Endothelial cell of umbilical vein (primary cell): ENCODE results near the gene ASPHD1. TPM values are rescaled to one million over a fixed set of nuclear protein-coding genes. Genes with fewer than 3 reads are reported as not detected.

Source experiments
- BruUV-seq: library from RNA; stranded (reverse); fragments of 400-500 nt; replicated peaks from 2 replicates; lab custom pipeline; 2021; lab: Mats Ljungman, UMichigan
- CTCF ChIA-PET: fragments of 300-600, 350-600 bp; sonication (Branson Sonifier 250); formaldehyde crosslinking; loops from one replicate; lab custom pipeline; 2021; ENCODE audit warnings: antibody characterized with exemption, inconsistent platforms; lab: Charles Lee
- POLR2A ChIA-PET: fragments of 300-600, 350-600 bp; sonication (Branson Sonifier 250); formaldehyde crosslinking; loops from one replicate; lab custom pipeline; 2021; ENCODE audit warnings: antibody characterized with exemption, inconsistent platforms; lab: Charles Lee
- DNase-seq: peaks from one replicate; pipeline ENCODE4 v3.0.0-alpha.2; 2011; ENCODE audit warnings: low read depth, low spot score
- FAIRE-seq: peaks from 2 replicates; lab custom pipeline; 2011; peaks lifted over from hg19 to GRCh38; lab: Jason Lieb, UNC
- H2AFZ ChIP-seq: 2 replicates; pipeline ENCODE4 v1.6.0; 2012; ENCODE audit warnings: low read depth, low read length, control low read depth, inconsistent platforms
- H3K27ac ChIP-seq: 2 replicates; pipeline ENCODE4 v1.5.1; 2011; ENCODE audit warnings: low read depth, mild to moderate bottlenecking, control low read depth, low read length, moderate library complexity; ENCODE audit not compliant: insufficient read depth
- H3K27me3 ChIP-seq, 2 experiments: 2 replicates each; pipeline versions ENCODE4 v1.6.0 to v1.6.1; 2011; ENCODE audit warnings: low read length in 2 of 2, mixed read lengths in 1 of 2; ENCODE audit not compliant: control insufficient read depth in 2 of 2, insufficient read depth in 2 of 2
- H3K36me3 ChIP-seq, 2 experiments: 2 replicates in 1 of 2; 3 replicates in 1 of 2; pipeline ENCODE4 v1.5.1; 2011; ENCODE audit warnings: low read length in 2 of 2, mild to moderate bottlenecking in 1 of 2, moderate library complexity in 1 of 2; ENCODE audit not compliant: control insufficient read depth in 2 of 2, insufficient read depth in 2 of 2; ENCODE audit errors: extremely low read depth in 1 of 2
- H3K4me1 ChIP-seq: 3 replicates; pipeline ENCODE4 v1.5.1; 2011; ENCODE audit warnings: mild to moderate bottlenecking, low read length; ENCODE audit not compliant: control insufficient read depth, insufficient read depth; ENCODE audit errors: extremely low read depth
- H3K4me2 ChIP-seq: 2 replicates; pipeline ENCODE4 v1.6.1; 2011; ENCODE audit warnings: low read length, control low read depth, mixed read lengths; ENCODE audit not compliant: insufficient read depth
- H3K4me3 ChIP-seq, 3 experiments: fragments of 200-600 bp in 1 of 3; sonication (generic), shearing (Covaris generic) in 1 of 3; replicated peaks in 1 of 3; 2 replicates each; pipeline ENCODE4 v1.5.1; 2011 to 2016; ENCODE audit warnings: control low read depth in 3 of 3, low read length in 3 of 3, mild to moderate bottlenecking in 2 of 3, inconsistent platforms in 1 of 3, low read depth in 1 of 3, moderate library complexity in 1 of 3; ENCODE audit not compliant: insufficient read depth in 1 of 3
- H3K79me2 ChIP-seq: 2 replicates; pipeline ENCODE4 v1.6.0; 2012; ENCODE audit warnings: low read length, inconsistent platforms; ENCODE audit not compliant: control insufficient read depth, insufficient read depth
- H3K9ac ChIP-seq: replicated peaks from 2 replicates; pipeline ENCODE3; 2011; ENCODE audit warnings: low read length, control low read depth; ENCODE audit not compliant: insufficient read depth; ENCODE audit errors: extremely low read depth
- H3K9me1 ChIP-seq: replicated peaks from 3 replicates; pipeline ENCODE4 v1.6.0; 2011; ENCODE audit warnings: mild to moderate bottlenecking, low read length; ENCODE audit not compliant: control insufficient read depth, insufficient read depth; ENCODE audit errors: extremely low read depth
- H3K9me3 ChIP-seq: replicated peaks from 2 replicates; pipeline ENCODE4 v1.5.1; 2012; ENCODE audit warnings: low read length, inconsistent platforms; ENCODE audit not compliant: control insufficient read depth, insufficient read depth
- H4K20me1 ChIP-seq: replicated peaks from 2 replicates; pipeline ENCODE3; 2011; ENCODE audit warnings: mild to moderate bottlenecking, low read length; ENCODE audit not compliant: control insufficient read depth, insufficient read depth; ENCODE audit errors: extremely low read depth
- EZH2 ChIP-seq: IDR thresholded peaks from 2 replicates; pipeline ENCODE4 v1.6.1; 2012; ENCODE audit warnings: borderline replicate concordance, low read depth, mild to moderate bottlenecking, moderate library complexity, low read length, inconsistent platforms; ENCODE audit not compliant: severe bottlenecking
- GATA2 ChIP-seq: IDR thresholded peaks from 2 replicates; pipeline ENCODE4 v1.7.0; 2011; ENCODE audit warnings: low read depth, mild to moderate bottlenecking, moderate library complexity, mixed read lengths, low read length; ENCODE audit not compliant: insufficient read length, insufficient read depth
- JUN ChIP-seq: IDR thresholded peaks from 2 replicates; pipeline ENCODE4 v1.6.1; 2011; ENCODE audit warnings: borderline replicate concordance, low read depth; ENCODE audit not compliant: insufficient read length, insufficient read depth
- MYC ChIP-seq: IDR thresholded peaks from one replicate; pipeline ENCODE4 v1.6.1; 2011; ENCODE audit warnings: mild to moderate bottlenecking, low read depth, low read length
- POLR2AphosphoS5 ChIP-seq: IDR thresholded peaks from 2 replicates; pipeline ENCODE4 v1.6.1; 2012; ENCODE audit warnings: low read depth, mild to moderate bottlenecking, control low read depth, low read length, moderate library complexity; ENCODE audit not compliant: insufficient read depth
- dilution Hi-C: fragments of 300-500 bp; cut with MboI; formaldehyde crosslinking; loops from one replicate; pipeline ENCODE4 v1.15.0; 2019; ENCODE audit warnings: low sequenced_read_pairs; ENCODE audit not compliant: extremely low pct_ligation_motif_present
- intact Hi-C: fragments of 100-400 bp; cut with micrococcal nuclease; formaldehyde crosslinking; loops from one replicate; pipeline ENCODE4 v1.10.0; 2022
- polyA plus RNA-seq, 4 experiments: library from polyadenylated mRNA; depleted of rRNA in 3 of 4; stranded (reverse) in 3 of 4; unstranded in 1 of 4; fragments of >200 nt; gene quantifications; 2 replicates each; pipeline versions ENCODE4 v1.2.1 to v1.2.3, GENCODE V29; 2011 to 2012; ENCODE audit warnings: missing spikeins in 1 of 4
- total RNA-seq: library from RNA; stranded (reverse); gene quantifications from 2 replicates; pipeline ENCODE4 v1.2.3, GENCODE V29; 2021

ASPHD1 gene
- total and polyA plus RNA-seq, 2 donors (not counting 3 experiments of a cell fraction or from before 2014, with no cell fraction given): 0.90 to 1.2 TPM

- no peak overlapping the region for H3K4me3 ChIP-seq
- H3K9me3 ChIP-seq: no peaks in the 10 kb centered on the region
- peaks cover 0 to 19% of the 10 kb centered on the region in 2 experiments for H3K36me3 ChIP-seq
- H3K9ac ChIP-seq: no peak overlapping the region
- H3K27ac ChIP-seq: peak overlapping the region; percentile 100
- DNase-seq (no peak), FAIRE-seq (no peak)
- no TSS peak for BruUV-seq
- peaks cover 7% of the 10 kb centered on the region for H3K4me1 ChIP-seq
- no peaks in the 10 kb centered on the region for H4K20me1 ChIP-seq
- H2AFZ ChIP-seq: peak overlapping the region; percentile 84
- intact Hi-C loops: loop anchor here (1.0 to 2.0 kb wide), 8 partner anchors 39 to 158 kb away; partner anchors contain the start of genes INO80E, KIF22, MVP and TAOK2
- H3K9me1 ChIP-seq: no peaks in the 10 kb centered on the region
- dilution Hi-C loops: no loop called here
- H3K27me3 ChIP-seq: no peaks in the 10 kb centered on the region
- no peak for TF ChIP-seq JUN
- no peak for TF ChIP-seq GATA2
- TF ChIP-seq POLR2AphosphoS5: no peak
- H3K79me2 ChIP-seq: peaks cover 14% of the 10 kb centered on the region
- POLR2A ChIA-PET: no interaction called here
- CTCF ChIA-PET: interaction anchor here (0.8 to 3.9 kb wide), 8 partner anchors 10 to 110 kb away, joined by 3 to 19 read pairs (median 4); partner anchors contain the start of genes ASPHD1, KIF22 and SEZ6L2
- peak overlapping the region; percentile 87 for H3K4me2 ChIP-seq
These were observed 36.7 kb upstream of the ASPHD1 start for GRCh38 chr16:29863669-29863984.

GRCh38 chr16:29864205-29864604 lies 36.1 kb upstream of the ASPHD1 start:
- Histone ChIP-seq H2AFZ (no peak overlapping the region), H3K27ac (no peak overlapping the region), H3K9me3 (no peaks in the 10 kb centered on the region), H3K9ac (no peak overlapping the region), H3K4me3 (no peak overlapping the region), H3K4me2 (no peak overlapping the region), H3K79me2 (peaks cover 14% of the 10 kb centered on the region), H4K20me1 (no peaks in the 10 kb centered on the region), H3K27me3 (no peaks in the 10 kb centered on the region), H3K36me3 (peaks cover 0 to 14% of the 10 kb centered on the region in 2 experiments), H3K9me1 (no peaks in the 10 kb centered on the region), H3K4me1 (peaks cover 7% of the 10 kb centered on the region)
- ChIA-PET CTCF (interaction anchor here (0.7 to 1.1 kb wide), 2 partner anchors 16 to 142 kb away, joined by 4 to 5 read pairs; no protein-coding TSS in a partner anchor), POLR2A (no interaction called here)
- no TSS peak for BruUV-seq
- dilution Hi-C loops: no loop called here
- no peak for DNase-seq
- TF ChIP-seq GATA2 (no peak), MYC (no peak), EZH2 (no peak)
- no peak for FAIRE-seq
- intact Hi-C loops: no loop called here
